Stomach smooth muscle (tissue), 2 donors: Measurements from ENCODE around the gene ZP2.
"Not testable (repeated sequence)": the region's sequence is repeated elsewhere in the genome, so short reads cannot be mapped to it uniquely, and the experiment has no call there.

Source experiments
- H3K27ac ChIP-seq: one replicate; pipeline ENCODE4 v1.7.0; 2013; ENCODE audit warnings: mild to moderate bottlenecking, low read length, inconsistent platforms
- H3K27me3 ChIP-seq, 2 donors: one replicate each; pipeline ENCODE4 v1.7.0; 2013; ENCODE audit warnings: low read length in 2 of 2; ENCODE audit not compliant: insufficient read depth in 2 of 2, control insufficient read depth in 1 of 2
- H3K36me3 ChIP-seq, 2 donors: one replicate each; pipeline ENCODE4 v1.7.0; 2013; ENCODE audit warnings: low read length in 2 of 2; ENCODE audit not compliant: control insufficient read depth in 2 of 2, insufficient read depth in 2 of 2
- H3K4me1 ChIP-seq: one replicate; pipeline ENCODE4 v1.7.0; 2013; ENCODE audit warnings: low read length; ENCODE audit not compliant: control insufficient read depth, insufficient read depth
- H3K4me3 ChIP-seq, 2 donors: one replicate each; pipeline ENCODE4 v1.7.0; 2013; ENCODE audit warnings: low read length in 2 of 2
- H3K9ac ChIP-seq, 2 donors: one replicate each; pipeline ENCODE4 v1.7.0; 2013; ENCODE audit warnings: low read length in 2 of 2, mild to moderate bottlenecking in 1 of 2
- H3K9me3 ChIP-seq, 2 donors: one replicate each; pipeline ENCODE4 v1.7.0; 2013; ENCODE audit warnings: low read length in 2 of 2; ENCODE audit not compliant: control insufficient read depth in 2 of 2
- donor health status: healthy.
- donor health status: Pancreatic carcinoma.

The ZP2 gene

GRCh38 chr16:21179126-21179982 lies 32.0 kb downstream of the ZP2 start:
- no peaks in the 10 kb centered on the region for H3K9me3 ChIP-seq
- no peak overlapping the region for H3K27ac ChIP-seq
- H3K4me1 ChIP-seq: no peaks in the 10 kb centered on the region
- H3K9ac ChIP-seq: no peak overlapping the region
- H3K27me3 ChIP-seq: no peaks in the 10 kb centered on the region
- no peak overlapping the region for H3K4me3 ChIP-seq
- H3K36me3 ChIP-seq: peaks cover 47 to 49% of the 10 kb centered on the region in 2 donors

- Histone ChIP-seq H3K4me1 (no peaks in the 10 kb centered on the region), H3K9me3 (no peaks in the 10 kb centered on the region), H3K9ac (no peak overlapping the region), H3K27me3 (no peaks in the 10 kb centered on the region), H3K36me3 (peaks cover 58 to 63% of the 10 kb centered on the region in 2 donors), H3K4me3 (no peak overlapping the region), H3K27ac (no peak overlapping the region)
These were observed 36.0 kb downstream of the ZP2 start for GRCh38 chr16:21175397-21175796.

GRCh38 chr16:21172650-21173049 lies 38.7 kb downstream of the ZP2 start:
- H3K27me3 ChIP-seq: no peaks in the 10 kb centered on the region
- no peaks in the 10 kb centered on the region for H3K4me1 ChIP-seq
- no peak overlapping the region for H3K4me3 ChIP-seq
- peaks cover 47 to 54% of the 10 kb centered on the region in 2 donors for H3K36me3 ChIP-seq
- no peaks in the 10 kb centered on the region for H3K9me3 ChIP-seq
- H3K27ac ChIP-seq: no peak overlapping the region
- no peak overlapping the region for H3K9ac ChIP-seq

- not testable (repeated sequence) for H3K4me1 ChIP-seq, H3K27ac ChIP-seq, H3K9me3 ChIP-seq, H3K27me3 ChIP-seq, H3K4me3 ChIP-seq, H3K9ac ChIP-seq
- H3K36me3 ChIP-seq: peaks cover 48 to 52% of the 10 kb centered on the region in 2 donors
These were observed 41.3 kb downstream of the ZP2 start for GRCh38 chr16:21170116-21170515.

GRCh38 chr16:21169249-21169981 lies 42.0 kb downstream of the ZP2 start:
- Histone ChIP-seq H3K27ac (no peak overlapping the region), H3K9me3 (no peaks in the 10 kb centered on the region), H3K4me1 (peaks cover 2% of the 10 kb centered on the region), H3K27me3 (no peaks in the 10 kb centered on the region), H3K4me3 (no peak overlapping the region), H3K9ac (no peak overlapping the region), H3K36me3 (peaks cover 46 to 55% of the 10 kb centered on the region in 2 donors)

- Histone ChIP-seq H3K9ac (no peak overlapping the region), H3K4me3 (no peak overlapping the region), H3K27ac (no peak overlapping the region), H3K4me1 (peaks cover 15% of the 10 kb centered on the region), H3K9me3 (no peaks in the 10 kb centered on the region), H3K36me3 (peaks cover 39 to 49% of the 10 kb centered on the region in 2 donors), H3K27me3 (no peaks in the 10 kb centered on the region)
These were observed 43.3 kb downstream of the ZP2 start for GRCh38 chr16:21167929-21168602.

GRCh38 chr16:21167360-21167759 lies 44.0 kb downstream of the ZP2 start:
- H3K9me3 ChIP-seq: no peaks in the 10 kb centered on the region
- peaks cover 20% of the 10 kb centered on the region for H3K4me1 ChIP-seq
- peaks cover 35 to 42% of the 10 kb centered on the region in 2 donors for H3K36me3 ChIP-seq
- H3K27ac ChIP-seq: peak overlapping the region; percentile 18
- H3K27me3 ChIP-seq: no peaks in the 10 kb centered on the region
- H3K4me3 ChIP-seq: no peak overlapping the region
- H3K9ac ChIP-seq: no peak overlapping the region

GRCh38 chr16:21166561-21166961 lies 44.8 kb downstream of the ZP2 start:
- Histone ChIP-seq H3K9me3 (no peaks in the 10 kb centered on the region), H3K36me3 (peaks cover 31 to 39% of the 10 kb centered on the region in 2 donors), H3K4me3 (no peak overlapping the region), H3K27ac (peak overlapping the region; percentile 18), H3K27me3 (no peaks in the 10 kb centered on the region), H3K4me1 (peaks cover 23% of the 10 kb centered on the region), H3K9ac (no peak overlapping the region)

- Histone ChIP-seq H3K36me3 (peaks cover 17 to 24% of the 10 kb centered on the region in 2 donors), H3K4me3 (no peak overlapping the region), H3K9me3 (no peaks in the 10 kb centered on the region), H3K9ac (no peak overlapping the region), H3K4me1 (peaks cover 40% of the 10 kb centered on the region), H3K27ac (peak overlapping the region; percentile 37), H3K27me3 (no peaks in the 10 kb centered on the region)
These were observed 46.7 kb downstream of the ZP2 start for GRCh38 chr16:21164521-21165168.

GRCh38 chr16:21163576-21163975 lies 47.8 kb downstream of the ZP2 start:
- H3K9ac ChIP-seq: no peak overlapping the region
- H3K4me1 ChIP-seq: peaks cover 46% of the 10 kb centered on the region
- H3K36me3 ChIP-seq: peaks cover 17 to 24% of the 10 kb centered on the region in 2 donors
- H3K27ac ChIP-seq: peak overlapping the region; percentile 62
- H3K27me3 ChIP-seq: no peaks in the 10 kb centered on the region
- no peaks in the 10 kb centered on the region for H3K9me3 ChIP-seq
- H3K4me3 ChIP-seq: no peak overlapping the region
